Neural cell (in vitro differentiated cells): Measurements from ENCODE around the gene TICAM2. TPM values are rescaled to one million over a fixed set of nuclear protein-coding genes. Genes with fewer than 3 reads are reported as not detected.

ENCODE experiments used
- H2AFZ ChIP-seq: fragments of 200-600, 300-800 bp; sonication (generic), shearing (Covaris generic); 2 replicates; pipeline ENCODE4 v1.6.0; 2014; ENCODE audit warnings: low read depth, mild to moderate bottlenecking, antibody characterized with exemption, low read length, moderate library complexity
- H3F3A ChIP-seq: fragments of 200-600 bp; shearing (Covaris generic); 2 replicates; pipeline ENCODE4 v1.6.1; 2016; ENCODE audit warnings: mild to moderate bottlenecking, moderate library complexity, mixed read lengths, antibody characterized with exemption, low read length; ENCODE audit not compliant: insufficient read depth, poor library complexity, severe bottlenecking
- H3K27ac ChIP-seq: fragments of 200-600, 300-800 bp; sonication (generic), shearing (Covaris generic); 2 replicates; pipeline ENCODE4 v1.5.1; 2014; ENCODE audit warnings: mild to moderate bottlenecking, low read length, moderate library complexity
- H3K27me3 ChIP-seq: fragments of 300-800, 200-600 bp; sonication (generic), shearing (Covaris generic); 2 replicates; pipeline ENCODE4 v1.6.0; 2014; ENCODE audit warnings: mild to moderate bottlenecking, low read depth, low read length, moderate library complexity; ENCODE audit not compliant: insufficient read depth
- H3K36me3 ChIP-seq: fragments of 300-800, 200-600 bp; sonication (generic), shearing (Covaris generic); 2 replicates; pipeline ENCODE4 v1.5.1; 2014; ENCODE audit warnings: mild to moderate bottlenecking, antibody characterized with exemption, low read length, moderate library complexity; ENCODE audit not compliant: insufficient read depth
- H3K4me2 ChIP-seq: fragments of 300-800, 200-600 bp; sonication (generic), shearing (Covaris generic); 2 replicates; pipeline ENCODE4 v1.6.0; 2014; ENCODE audit warnings: mild to moderate bottlenecking, low read length
- H3K4me3 ChIP-seq: fragments of 300-800, 200-600 bp; sonication (generic), shearing (Covaris generic); 2 replicates; pipeline ENCODE4 v1.5.1; 2014; ENCODE audit warnings: mild to moderate bottlenecking, low read length, moderate library complexity
- H3K79me2 ChIP-seq: fragments of 200-600 bp; shearing (Covaris generic); replicated peaks from 2 replicates; pipeline ENCODE4 v1.6.0; 2014; ENCODE audit warnings: mild to moderate bottlenecking, low read length, moderate library complexity; ENCODE audit not compliant: insufficient read depth
- H3K9ac ChIP-seq: fragments of 300-800, 200-600 bp; sonication (generic), shearing (Covaris generic); 2 replicates; pipeline ENCODE4 v1.6.1; 2016; ENCODE audit warnings: mild to moderate bottlenecking, low read length, mixed read lengths
- H3K9me2 ChIP-seq: fragments of 200-600 bp; shearing (Covaris generic); 2 replicates; pipeline ENCODE4 v1.6.1; 2016; ENCODE audit warnings: mild to moderate bottlenecking, low read length, mixed read lengths; ENCODE audit not compliant: insufficient read depth
- H3K9me3 ChIP-seq: fragments of 200-600, 300-800 bp; sonication (generic), shearing (Covaris generic); 2 replicates; pipeline ENCODE4 v1.6.1; 2016; ENCODE audit warnings: mild to moderate bottlenecking, mixed run types, low read length, moderate library complexity, mixed read lengths
- H4K20me1 ChIP-seq: fragments of 200-600 bp; shearing (Covaris generic); 2 replicates; pipeline ENCODE4 v1.6.1; 2016; ENCODE audit warnings: mild to moderate bottlenecking, mixed run types; ENCODE audit not compliant: insufficient read depth
- EP300 ChIP-seq: fragments of 450-650 bp; conservative IDR thresholded peaks from 2 replicates; pipeline ENCODE4 v1.6.1; 2014; ENCODE audit warnings: antibody characterized with exemption, mild to moderate bottlenecking, moderate library complexity; ENCODE audit not compliant: poor library complexity, severe bottlenecking
- EZH2 ChIP-seq: fragments of 200-600, 300-800 bp; shearing (Covaris generic), sonication (generic); IDR thresholded peaks from 2 replicates; pipeline ENCODE4 v1.6.1; 2014; ENCODE audit warnings: antibody characterized with exemption, low read length, borderline replicate concordance, mild to moderate bottlenecking; ENCODE audit not compliant: insufficient read depth, poor library complexity, severe bottlenecking
- MXI1 ChIP-seq: fragments of 450-650 bp; conservative IDR thresholded peaks from 2 replicates; pipeline ENCODE4 v1.6.1; 2014; ENCODE audit warnings: antibody characterized with exemption, mild to moderate bottlenecking; ENCODE audit not compliant: poor library complexity, severe bottlenecking
- POLR2AphosphoS5 ChIP-seq: IDR thresholded peaks from 2 replicates; pipeline ENCODE4 v1.6.1; 2012
- RAD21 ChIP-seq: fragments of 450-650 bp; conservative IDR thresholded peaks from 2 replicates; pipeline ENCODE4 v1.6.1; 2014; ENCODE audit warnings: antibody characterized with exemption, mild to moderate bottlenecking, moderate library complexity
- SMC3 ChIP-seq: fragments of 450-650 bp; conservative IDR thresholded peaks from 2 replicates; pipeline ENCODE4 v1.6.1; 2014; ENCODE audit warnings: antibody characterized with exemption, mild to moderate bottlenecking, moderate library complexity; ENCODE audit not compliant: poor library complexity
- TAF1 ChIP-seq: IDR thresholded peaks from 2 replicates; pipeline ENCODE4 v1.6.1; 2012; ENCODE audit warnings: low read depth
- polyA plus RNA-seq: library from polyadenylated mRNA; depleted of rRNA; stranded (reverse); fragments of >200 nt; gene quantifications from 2 replicates; pipeline ENCODE4 v1.2.3, GENCODE V29; 2014
- TF ChIP-seq, protein P1 (sequence below): fragments of 450-650 bp; IDR thresholded peaks from 2 replicates; pipeline ENCODE4 v1.5.1; 2014; ENCODE audit warnings: antibody characterized with exemption, mild to moderate bottlenecking, moderate library complexity; ENCODE audit not compliant: poor library complexity, severe bottlenecking
- TF ChIP-seq, protein P2 (sequence below): IDR thresholded peaks from 2 replicates; pipeline ENCODE4 v1.6.1; 2012; ENCODE audit warnings: borderline replicate concordance

The TICAM2 gene
- polyA plus RNA-seq, 1 donor from 2014 or later, result not detected

- Histone ChIP-seq H3K4me2 (no peak overlapping the region), H3K27me3 (no peaks in the 10 kb centered on the region), H3K36me3 (peaks cover 4% of the 10 kb centered on the region), H4K20me1 (no peaks in the 10 kb centered on the region), H3K9ac (no peak overlapping the region), H3K9me3 (no peaks in the 10 kb centered on the region), H3F3A (no peaks in the 10 kb centered on the region), H3K27ac (no peak overlapping the region), H2AFZ (no peak overlapping the region), H3K4me3 (no peak overlapping the region), H3K9me2 (no peaks in the 10 kb centered on the region), H3K79me2 (peaks cover 93% of the 10 kb centered on the region)
- TF ChIP-seq SMC3 (no peak), RAD21 (no peak), EP300 (no peak), MXI1 (no peak), POLR2AphosphoS5 (no peak), TAF1 (no peak), EZH2 (no peak)
- TF ChIP-seq, protein P1, sequence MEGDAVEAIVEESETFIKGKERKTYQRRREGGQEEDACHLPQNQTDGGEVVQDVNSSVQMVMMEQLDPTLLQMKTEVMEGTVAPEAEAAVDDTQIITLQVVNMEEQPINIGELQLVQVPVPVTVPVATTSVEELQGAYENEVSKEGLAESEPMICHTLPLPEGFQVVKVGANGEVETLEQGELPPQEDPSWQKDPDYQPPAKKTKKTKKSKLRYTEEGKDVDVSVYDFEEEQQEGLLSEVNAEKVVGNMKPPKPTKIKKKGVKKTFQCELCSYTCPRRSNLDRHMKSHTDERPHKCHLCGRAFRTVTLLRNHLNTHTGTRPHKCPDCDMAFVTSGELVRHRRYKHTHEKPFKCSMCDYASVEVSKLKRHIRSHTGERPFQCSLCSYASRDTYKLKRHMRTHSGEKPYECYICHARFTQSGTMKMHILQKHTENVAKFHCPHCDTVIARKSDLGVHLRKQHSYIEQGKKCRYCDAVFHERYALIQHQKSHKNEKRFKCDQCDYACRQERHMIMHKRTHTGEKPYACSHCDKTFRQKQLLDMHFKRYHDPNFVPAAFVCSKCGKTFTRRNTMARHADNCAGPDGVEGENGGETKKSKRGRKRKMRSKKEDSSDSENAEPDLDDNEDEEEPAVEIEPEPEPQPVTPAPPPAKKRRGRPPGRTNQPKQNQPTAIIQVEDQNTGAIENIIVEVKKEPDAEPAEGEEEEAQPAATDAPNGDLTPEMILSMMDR, result no peak
- TF ChIP-seq, protein P2, sequence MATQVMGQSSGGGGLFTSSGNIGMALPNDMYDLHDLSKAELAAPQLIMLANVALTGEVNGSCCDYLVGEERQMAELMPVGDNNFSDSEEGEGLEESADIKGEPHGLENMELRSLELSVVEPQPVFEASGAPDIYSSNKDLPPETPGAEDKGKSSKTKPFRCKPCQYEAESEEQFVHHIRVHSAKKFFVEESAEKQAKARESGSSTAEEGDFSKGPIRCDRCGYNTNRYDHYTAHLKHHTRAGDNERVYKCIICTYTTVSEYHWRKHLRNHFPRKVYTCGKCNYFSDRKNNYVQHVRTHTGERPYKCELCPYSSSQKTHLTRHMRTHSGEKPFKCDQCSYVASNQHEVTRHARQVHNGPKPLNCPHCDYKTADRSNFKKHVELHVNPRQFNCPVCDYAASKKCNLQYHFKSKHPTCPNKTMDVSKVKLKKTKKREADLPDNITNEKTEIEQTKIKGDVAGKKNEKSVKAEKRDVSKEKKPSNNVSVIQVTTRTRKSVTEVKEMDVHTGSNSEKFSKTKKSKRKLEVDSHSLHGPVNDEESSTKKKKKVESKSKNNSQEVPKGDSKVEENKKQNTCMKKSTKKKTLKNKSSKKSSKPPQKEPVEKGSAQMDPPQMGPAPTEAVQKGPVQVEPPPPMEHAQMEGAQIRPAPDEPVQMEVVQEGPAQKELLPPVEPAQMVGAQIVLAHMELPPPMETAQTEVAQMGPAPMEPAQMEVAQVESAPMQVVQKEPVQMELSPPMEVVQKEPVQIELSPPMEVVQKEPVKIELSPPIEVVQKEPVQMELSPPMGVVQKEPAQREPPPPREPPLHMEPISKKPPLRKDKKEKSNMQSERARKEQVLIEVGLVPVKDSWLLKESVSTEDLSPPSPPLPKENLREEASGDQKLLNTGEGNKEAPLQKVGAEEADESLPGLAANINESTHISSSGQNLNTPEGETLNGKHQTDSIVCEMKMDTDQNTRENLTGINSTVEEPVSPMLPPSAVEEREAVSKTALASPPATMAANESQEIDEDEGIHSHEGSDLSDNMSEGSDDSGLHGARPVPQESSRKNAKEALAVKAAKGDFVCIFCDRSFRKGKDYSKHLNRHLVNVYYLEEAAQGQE, result no peak
Measured at GRCh38 chr5:115531380-115531779, 70.9 kb downstream of the TICAM2 start.

DNA sequence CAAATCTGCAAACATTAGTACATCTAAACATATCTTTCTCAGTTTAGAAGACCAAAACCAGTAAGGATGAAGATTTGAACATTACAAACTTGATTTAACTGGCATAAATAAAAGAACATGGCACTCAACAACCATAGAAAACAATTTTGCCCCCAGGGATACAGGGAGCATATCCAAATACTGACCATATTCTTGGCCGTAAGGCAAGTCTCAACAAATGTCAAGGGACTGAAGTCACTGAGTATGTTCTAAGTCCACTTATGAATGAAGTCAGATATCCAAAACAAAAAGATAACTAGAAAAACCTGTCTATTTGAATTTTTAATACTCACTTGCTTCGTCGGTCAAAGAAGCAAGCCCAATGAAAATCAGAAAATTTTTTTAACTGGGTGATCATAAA, 71.9 kb downstream of the TICAM2 start:
- H3K9me3 ChIP-seq, result no peaks in the 10 kb centered on the region
- no peaks in the 10 kb centered on the region for H4K20me1 ChIP-seq
- H3K4me2 ChIP-seq, result no peak overlapping the region
- H3F3A ChIP-seq, result no peaks in the 10 kb centered on the region
- no peaks in the 10 kb centered on the region for H3K9me2 ChIP-seq
- TF ChIP-seq, protein P2, result no peak
- TF ChIP-seq, protein P1, result no peak
- TF ChIP-seq TAF1, result no peak
- no peak for TF ChIP-seq EZH2
- no peak for TF ChIP-seq RAD21
- TF ChIP-seq MXI1, result no peak
- TF ChIP-seq EP300, result no peak
- no peak for TF ChIP-seq POLR2AphosphoS5
- TF ChIP-seq SMC3, result no peak
- H3K79me2 ChIP-seq, result peaks cover 90% of the 10 kb centered on the region
- H3K4me3 ChIP-seq, result no peak overlapping the region
- H3K9ac ChIP-seq, result no peak overlapping the region
- H3K36me3 ChIP-seq, result peaks cover 6% of the 10 kb centered on the region
- H3K27ac ChIP-seq, result no peak overlapping the region
- no peaks in the 10 kb centered on the region for H3K27me3 ChIP-seq
- no peak overlapping the region for H2AFZ ChIP-seq
